GM15510 (cell line): ENCODE measurements around the gene SLC35F3.

Source experiments
- POLR2A ChIP-seq: IDR thresholded peaks from 3 replicates; pipeline ENCODE4 v1.6.1; 2011; ENCODE audit warnings: borderline replicate concordance; ENCODE audit not compliant: insufficient read length; ENCODE audit errors: extremely low read depth

SLC35F3 gene

GRCh38 chr1:234239936-234240335, 335.5 kb downstream of the SLC35F3 start:
- no peak for TF ChIP-seq POLR2A

GRCh38 chr1:234240680-234241079, 336.2 kb downstream of the SLC35F3 start:
- no peak for TF ChIP-seq POLR2A

GRCh38 chr1:234241941-234242490, 337.5 kb downstream of the SLC35F3 start:
- TF ChIP-seq POLR2A: no peak

GRCh38 chr1:234243521-234244260, 339.2 kb downstream of the SLC35F3 start:
- TF ChIP-seq POLR2A: no peak

DNA sequence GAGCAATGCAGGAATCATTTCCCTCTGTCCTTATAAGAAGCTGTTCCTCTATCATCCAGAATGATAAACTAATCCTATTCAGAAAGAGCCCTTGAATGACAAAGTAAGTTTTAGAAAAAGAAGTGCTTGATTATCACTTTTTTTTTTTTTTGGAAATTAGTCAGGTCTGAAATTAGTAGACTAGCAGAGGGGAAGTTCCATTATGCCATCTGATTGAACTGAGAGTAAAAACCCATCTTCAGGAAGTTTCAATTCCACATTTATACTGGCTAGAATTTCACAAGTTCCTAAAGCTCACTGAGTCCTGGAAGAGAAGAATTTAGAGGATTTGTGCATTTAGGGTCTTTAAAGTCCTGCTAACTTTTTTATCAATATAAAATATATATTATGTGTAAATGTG, 340.0 kb downstream of the SLC35F3 start:
- no peak for TF ChIP-seq POLR2A

DNA sequence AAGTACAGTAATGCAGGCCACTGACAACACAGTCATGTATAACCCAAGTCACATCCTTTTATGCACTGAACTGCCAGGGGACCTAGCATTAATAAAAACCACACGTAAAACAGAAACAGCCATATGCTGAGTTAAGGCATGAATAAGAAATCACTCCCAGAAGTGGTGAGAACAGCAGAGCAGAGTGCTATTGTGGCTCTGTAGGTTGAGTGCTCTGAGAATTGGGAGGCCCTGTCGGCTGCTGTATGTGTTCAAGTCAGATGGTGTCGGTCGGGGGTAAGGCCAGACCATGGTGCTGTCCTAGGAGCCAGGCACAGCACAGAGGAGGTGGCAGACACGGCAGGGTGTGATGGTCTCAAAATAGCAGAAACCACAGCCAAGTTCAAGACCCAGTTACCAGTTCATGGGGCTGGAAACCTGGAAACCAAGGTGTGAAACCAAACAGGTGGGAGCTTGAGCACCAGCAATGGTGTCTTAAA, 342.2 kb downstream of the SLC35F3 start:
- no peak for TF ChIP-seq POLR2A

GRCh38 chr1:234250747-234251146, 346.3 kb downstream of the SLC35F3 start:
- TF ChIP-seq POLR2A: no peak

GRCh38 chr1:234253732-234254131, 349.3 kb downstream of the SLC35F3 start:
- no peak for TF ChIP-seq POLR2A

GRCh38 chr1:234256359-234256758, 351.9 kb downstream of the SLC35F3 start:
- TF ChIP-seq POLR2A: no peak

DNA sequence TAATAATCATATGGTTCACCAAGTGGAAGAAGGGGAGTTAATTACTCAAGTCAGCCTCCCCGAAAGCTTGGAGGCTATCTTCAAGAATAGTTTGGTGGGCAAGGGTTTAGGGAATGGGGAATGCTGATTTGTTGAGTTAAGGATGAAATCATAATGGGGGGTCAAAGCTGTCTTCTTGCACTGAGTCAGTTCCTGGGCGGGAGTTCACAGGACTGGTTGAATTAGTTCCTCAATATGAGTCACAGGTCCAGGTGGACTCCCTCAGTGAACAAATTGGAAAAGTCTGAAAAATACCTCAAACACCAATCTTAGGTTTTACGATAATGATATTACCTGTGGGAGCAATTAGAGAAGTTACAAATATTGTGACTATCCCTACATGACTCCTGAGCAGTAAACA, 353.6 kb downstream of the SLC35F3 start:
- TF ChIP-seq POLR2A: no peak

DNA sequence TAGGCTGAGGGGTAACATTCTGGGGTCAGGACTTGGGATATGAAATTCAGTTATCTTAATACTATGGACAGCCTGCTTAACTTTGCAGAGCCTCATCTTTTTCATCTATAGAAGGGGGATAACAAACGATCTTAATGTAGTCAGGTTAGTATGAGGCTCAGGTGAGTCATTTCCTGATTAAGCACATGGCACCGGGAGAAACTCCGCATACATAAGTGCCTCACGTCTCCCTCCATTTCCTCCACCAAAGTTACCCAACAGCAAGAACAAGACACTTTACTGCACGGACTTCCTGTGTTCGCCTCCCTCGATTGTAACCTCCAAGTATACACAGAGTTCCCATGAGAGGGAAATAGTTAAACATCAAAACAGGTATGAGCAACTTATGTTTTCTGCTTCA, 356.1 kb downstream of the SLC35F3 start:
- no peak for TF ChIP-seq POLR2A

DNA sequence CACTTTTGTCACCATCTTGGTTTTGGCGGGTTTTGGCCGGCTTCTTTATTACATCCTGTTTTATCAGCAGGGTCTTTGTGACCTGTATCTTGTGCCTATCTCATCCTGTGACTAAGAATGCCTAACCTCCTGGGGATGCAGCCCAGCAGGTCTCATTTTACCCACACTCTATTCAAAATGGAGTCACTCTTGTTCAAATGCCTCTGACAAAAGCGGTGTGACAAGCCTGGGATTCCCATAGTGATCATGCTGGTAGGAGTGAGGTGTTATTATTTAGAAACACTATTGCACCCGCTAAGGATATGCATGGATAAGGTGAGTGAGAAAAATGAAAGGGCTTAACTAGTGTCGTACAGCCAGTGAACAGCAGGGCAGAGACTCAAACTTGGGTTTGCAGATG, 357.1 kb downstream of the SLC35F3 start:
- TF ChIP-seq POLR2A: no peak

GRCh38 chr1:234262007-234262753, 357.7 kb downstream of the SLC35F3 start:
- TF ChIP-seq POLR2A: no peak

- TF ChIP-seq POLR2A: no peak
Observed at GRCh38 chr1:234262754-234263105, 358.3 kb downstream of the SLC35F3 start.

- no peak for TF ChIP-seq POLR2A
Observed at GRCh38 chr1:234264832-234265231, 360.4 kb downstream of the SLC35F3 start.

DNA sequence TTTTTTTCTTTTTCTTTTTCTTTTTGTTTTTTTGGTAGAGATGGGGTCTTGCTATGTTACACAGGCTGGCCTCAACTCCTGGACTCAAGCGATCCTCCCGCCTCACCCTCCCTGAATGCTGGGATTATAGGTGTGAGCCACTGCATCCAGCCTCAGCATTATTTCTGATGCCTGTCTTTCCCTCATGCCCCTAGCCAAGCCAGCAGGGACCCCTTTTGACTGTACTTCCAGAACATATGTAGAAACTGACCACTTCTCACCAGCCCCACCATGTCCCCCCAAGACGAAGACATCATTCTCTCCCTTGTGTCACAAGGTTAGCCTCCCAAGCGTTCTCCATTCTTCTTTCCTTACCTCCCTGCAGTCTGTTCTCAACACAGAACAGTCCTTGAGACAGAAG, 360.8 kb downstream of the SLC35F3 start:
- TF ChIP-seq POLR2A: no peak
